Limb (tissue), 2 donors: Measurements from ENCODE around the gene EVA1A.

ENCODE experiments used
- DNase-seq, 2 donors: peaks; one replicate each; pipeline ENCODE4 v3.0.0-alpha.2; 2016; ENCODE audit errors: extremely low spot score in 2 of 2

Gene EVA1A

GRCh38 chr2:75589391-75590105, 28.8 kb upstream of the EVA1A start:
- DNase-seq = no peak

GRCh38 chr2:75587954-75588587, 27.3 kb upstream of the EVA1A start:
- no peak for DNase-seq

GRCh38 chr2:75586971-75587370, 26.2 kb upstream of the EVA1A start:
- DNase-seq = no peak

GRCh38 chr2:75582840-75583239, 22.1 kb upstream of the EVA1A start:
- no peak for DNase-seq

- no peak for DNase-seq
These were observed 19.9 kb upstream of the EVA1A start for GRCh38 chr2:75580606-75581005.

- no peak for DNase-seq
These were observed 19.4 kb upstream of the EVA1A start for GRCh38 chr2:75580156-75580555.

- DNase-seq = no peak
These were observed 18.4 kb upstream of the EVA1A start for GRCh38 chr2:75579186-75579585.

GRCh38 chr2:75577280-75577679, 16.5 kb upstream of the EVA1A start:
- no peak for DNase-seq

GRCh38 chr2:75574106-75574505, 13.4 kb upstream of the EVA1A start:
- no peak for DNase-seq

GRCh38 chr2:75573145-75573878, 12.6 kb upstream of the EVA1A start:
- DNase-seq = no peak

- DNase-seq = no peak
These were observed 11.1 kb upstream of the EVA1A start for GRCh38 chr2:75571730-75572430.

GRCh38 chr2:75570948-75571729, 10.4 kb upstream of the EVA1A start:
- peak in 1 of 2 donors; percentile 52 for DNase-seq

- DNase-seq = no peak
These were observed 9.5 kb upstream of the EVA1A start for GRCh38 chr2:75570024-75570947.

- no peak for DNase-seq
These were observed 8.8 kb upstream of the EVA1A start for GRCh38 chr2:75569546-75569945.

GRCh38 chr2:75568174-75568573, 7.4 kb upstream of the EVA1A start:
- no peak for DNase-seq

GRCh38 chr2:75565472-75566462, 5.0 kb upstream of the EVA1A start:
- DNase-seq = no peak

GRCh38 chr2:75564713-75565359, 4.1 kb upstream of the EVA1A start:
- no peak for DNase-seq

GRCh38 chr2:75564026-75564688, 3.4 kb upstream of the EVA1A start:
- no peak for DNase-seq
